HG03060 (cell line): ENCODE results near the gene FNBP1L.

ENCODE experiments used
- ATAC-seq: cut with Tn5 transposase; IDR thresholded peaks from one replicate; pipeline ENCODE4 v1.9.1; 2021; ENCODE audit warnings: low read depth, moderate number of reproducible peaks; ENCODE audit not compliant: unreplicated experiment

FNBP1L gene

DNA sequence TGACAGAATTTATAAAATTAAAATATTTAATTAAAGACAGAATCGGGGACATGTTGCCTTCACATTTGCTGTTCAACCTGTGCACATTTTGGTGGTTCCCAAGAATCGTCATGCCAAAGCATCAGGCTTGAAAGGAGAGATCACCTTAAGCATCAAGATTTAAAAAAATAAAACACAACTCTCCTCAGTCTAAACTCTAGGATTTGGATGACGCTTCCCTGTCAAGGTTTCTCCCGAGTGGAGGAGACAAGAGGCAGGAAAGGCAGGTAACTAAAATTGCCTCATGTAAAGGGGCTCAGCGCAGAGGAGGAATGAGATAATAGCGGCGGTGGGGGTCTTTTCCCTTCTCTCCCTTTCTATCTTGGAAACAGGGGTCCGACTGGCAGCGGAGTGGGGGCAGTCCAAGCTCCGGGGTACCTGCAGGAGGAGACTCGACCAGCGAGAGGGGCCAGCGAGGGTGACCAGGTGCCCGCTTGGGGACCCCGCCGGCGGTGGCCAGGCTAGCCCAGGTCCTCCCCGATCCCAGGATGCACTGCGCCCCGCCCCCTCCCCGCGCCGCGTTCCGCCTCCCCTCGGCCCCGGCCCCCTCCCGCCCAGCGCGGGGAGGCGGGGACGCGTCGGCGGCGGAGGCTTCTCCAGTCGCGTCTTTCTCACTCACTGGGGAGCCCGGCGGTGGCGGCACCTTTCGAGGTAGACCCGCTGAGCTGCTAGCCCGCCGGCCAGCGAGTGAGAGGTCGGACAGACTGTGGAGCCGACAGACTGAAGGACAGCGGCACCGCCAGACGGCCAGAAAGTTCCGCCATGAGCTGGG, at the start of gene FNBP1L:
FNBP1L (plus strand) TSS at position 638 of the 811 bp plus-strand sequence; CDS start at position 802, 164 bp downstream.
- ATAC-seq, result no peak

DNA sequence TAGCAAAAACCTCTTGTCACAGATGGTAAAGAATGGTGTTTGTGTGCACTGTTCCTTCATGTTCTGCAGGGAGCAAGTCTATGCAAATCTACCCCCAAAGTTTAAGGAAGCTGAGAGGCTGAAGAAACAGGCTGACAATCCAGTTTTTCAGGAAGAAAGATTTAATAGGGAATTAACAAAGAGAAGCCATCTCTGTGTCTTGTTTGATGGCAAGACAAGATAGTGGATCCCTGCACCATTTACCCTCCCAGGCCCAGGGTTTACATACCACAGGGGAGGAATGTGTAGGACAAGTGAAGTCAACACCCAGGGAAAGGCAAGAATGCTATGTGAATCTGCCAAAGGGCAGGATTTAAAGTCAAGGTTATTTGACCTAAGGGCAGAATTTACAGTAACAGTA, 48.1 kb upstream of the FNBP1L start:
- ATAC-seq, result no peak

DNA sequence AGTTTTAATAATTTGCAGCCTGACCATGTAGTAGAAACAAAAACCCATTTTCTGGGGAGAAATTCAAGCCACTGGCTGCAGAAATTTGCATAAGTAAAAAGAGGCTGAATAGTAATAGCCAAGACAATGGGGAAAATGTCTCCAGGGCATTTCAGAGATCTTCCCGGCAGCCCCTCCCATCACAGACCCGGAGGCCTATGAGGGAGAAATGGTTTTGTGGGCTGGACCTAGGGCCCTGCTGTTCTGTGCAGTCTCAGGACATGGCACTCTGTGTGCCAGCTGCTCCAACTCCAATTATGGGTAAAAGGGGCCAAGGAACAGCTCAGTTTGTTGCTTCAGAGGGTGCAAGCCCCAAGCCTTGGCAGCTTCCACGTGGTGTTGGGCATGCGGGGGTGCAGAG, 39.7 kb upstream of the FNBP1L start:
- ATAC-seq, result no peak

DNA sequence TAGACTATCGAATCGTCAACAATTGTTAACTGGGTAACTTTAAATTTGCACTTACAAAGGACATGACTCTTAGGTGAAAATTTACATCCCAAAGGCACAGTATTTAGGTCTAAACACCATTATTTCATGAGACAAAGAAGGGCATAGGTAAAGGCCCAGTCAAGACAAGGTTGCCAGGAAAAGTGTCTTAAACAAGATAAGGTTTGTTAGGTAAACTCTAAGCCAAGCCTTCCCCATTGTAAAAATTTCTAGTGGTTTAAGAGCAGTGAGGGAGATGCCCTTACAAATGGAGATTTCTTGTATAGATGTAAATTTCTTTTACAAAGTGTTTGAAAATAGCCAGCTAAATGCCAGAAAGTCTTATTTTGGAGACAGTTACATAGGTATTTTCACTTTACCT, 36.9 kb upstream of the FNBP1L start:
- ATAC-seq, result no peak

DNA sequence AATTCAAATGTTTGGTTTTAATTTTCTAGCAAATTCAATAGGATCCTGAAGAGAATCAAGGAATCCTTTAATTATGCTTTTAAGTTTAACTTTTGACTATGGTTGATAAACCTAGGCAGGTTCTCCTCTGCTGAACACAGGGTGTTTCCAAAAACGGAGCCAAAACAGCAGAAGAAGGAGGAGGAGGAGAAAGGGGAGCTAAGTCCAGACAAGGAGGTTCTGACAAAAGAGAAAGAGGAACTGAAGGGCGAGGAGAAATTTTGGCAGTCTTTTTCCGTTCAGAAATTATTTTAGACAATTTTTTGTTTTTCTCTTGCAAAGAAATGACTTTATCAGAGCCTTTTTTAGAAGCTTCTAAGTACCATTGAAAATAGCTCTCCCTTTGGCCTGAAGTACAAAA, 33.2 kb upstream of the FNBP1L start:
- no peak for ATAC-seq

DNA sequence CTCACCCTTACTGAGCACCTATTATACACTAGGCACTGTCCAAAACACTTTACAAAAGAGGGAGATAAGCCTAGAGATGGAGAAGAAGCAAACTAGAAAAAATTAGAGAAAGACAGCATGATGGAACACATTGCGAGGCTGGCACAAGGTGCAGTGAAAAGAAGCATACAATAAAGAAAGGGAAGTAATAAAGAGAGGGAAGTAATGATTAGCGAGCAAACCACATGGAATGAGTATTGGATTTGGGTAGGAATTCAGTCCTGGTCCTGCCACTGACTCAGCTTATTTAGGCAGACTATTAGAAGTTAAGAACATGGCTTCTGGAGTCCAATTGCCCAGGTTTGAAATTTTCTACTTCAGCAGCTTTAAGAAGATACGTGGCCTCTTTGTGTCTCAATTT, 32.6 kb upstream of the FNBP1L start:
- ATAC-seq, result no peak

DNA sequence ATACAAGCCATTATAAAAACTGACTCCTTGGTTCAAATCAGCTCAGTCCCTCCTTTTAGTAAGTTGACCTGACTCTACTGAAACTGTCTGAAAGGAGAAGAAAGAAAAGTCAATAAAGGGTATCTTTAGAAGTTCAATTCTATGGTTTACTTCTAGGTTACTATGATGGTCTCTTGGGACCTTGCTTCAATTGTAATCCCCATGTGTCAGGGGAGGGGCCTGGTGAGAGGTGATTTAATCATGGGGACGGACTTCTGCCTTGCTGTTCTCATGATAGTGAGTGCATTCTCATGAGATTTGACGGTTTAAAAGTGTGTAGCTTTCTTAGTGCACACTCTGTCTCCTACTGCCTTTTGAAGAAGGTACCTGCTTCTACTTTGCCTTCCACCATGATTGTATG, 31.7 kb upstream of the FNBP1L start:
- ATAC-seq, result no peak

DNA sequence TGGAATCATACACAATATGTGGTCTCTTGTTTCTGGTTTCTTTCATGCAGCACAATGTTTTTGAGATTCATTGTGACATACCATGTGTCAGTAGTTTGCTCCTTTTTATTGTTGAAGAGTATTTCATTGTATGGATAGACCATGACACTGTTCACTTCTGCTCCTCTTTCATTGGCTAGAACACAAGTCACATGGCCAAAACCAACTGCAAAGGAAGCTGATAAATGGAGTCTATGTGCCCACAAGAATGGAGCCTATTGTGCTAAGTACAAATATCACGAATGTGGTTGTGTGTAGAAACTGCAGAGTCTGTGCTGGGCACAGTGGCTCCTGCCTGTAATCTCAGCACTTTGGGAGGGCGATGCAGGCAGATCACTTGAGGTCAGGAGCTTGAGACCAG, 28.6 kb upstream of the FNBP1L start:
- no peak for ATAC-seq

DNA sequence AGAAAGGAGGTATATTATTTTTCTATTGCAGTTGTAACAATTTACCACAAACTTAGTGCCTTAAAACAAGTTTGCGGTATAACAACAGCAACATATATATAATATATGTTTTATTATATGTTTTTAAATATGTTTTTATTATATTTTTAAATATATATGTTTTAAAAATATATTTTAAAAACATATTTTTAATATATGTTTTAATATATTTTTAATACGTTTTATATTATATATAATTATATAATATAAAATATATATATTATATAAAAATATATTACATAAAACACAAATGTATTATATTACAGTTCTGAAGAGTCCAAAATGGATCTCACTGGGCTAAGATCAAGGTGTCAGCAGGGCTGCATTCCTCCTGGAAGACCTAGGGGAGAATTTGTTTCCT, 27.5 kb upstream of the FNBP1L start:
- no peak for ATAC-seq

DNA sequence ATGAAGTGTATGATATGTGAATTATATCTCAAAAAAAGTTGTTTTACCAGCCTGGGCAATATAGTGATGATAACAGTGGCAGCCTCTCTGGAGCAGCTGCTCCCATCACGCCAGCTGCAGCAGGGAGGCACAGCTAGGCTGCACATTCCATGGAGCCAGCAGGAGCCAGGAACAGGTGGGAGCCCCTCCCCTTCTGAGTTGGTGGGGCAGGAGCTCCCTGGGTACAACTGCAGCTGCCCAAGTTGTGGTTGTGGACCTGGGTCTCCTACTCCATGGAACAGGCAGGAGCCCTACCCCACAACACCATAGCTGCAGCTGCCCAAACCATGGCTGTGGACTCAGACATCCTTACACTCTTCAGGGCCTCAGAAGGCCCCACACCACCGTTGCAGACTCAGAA, 21.7 kb upstream of the FNBP1L start:
- ATAC-seq, result no peak

DNA sequence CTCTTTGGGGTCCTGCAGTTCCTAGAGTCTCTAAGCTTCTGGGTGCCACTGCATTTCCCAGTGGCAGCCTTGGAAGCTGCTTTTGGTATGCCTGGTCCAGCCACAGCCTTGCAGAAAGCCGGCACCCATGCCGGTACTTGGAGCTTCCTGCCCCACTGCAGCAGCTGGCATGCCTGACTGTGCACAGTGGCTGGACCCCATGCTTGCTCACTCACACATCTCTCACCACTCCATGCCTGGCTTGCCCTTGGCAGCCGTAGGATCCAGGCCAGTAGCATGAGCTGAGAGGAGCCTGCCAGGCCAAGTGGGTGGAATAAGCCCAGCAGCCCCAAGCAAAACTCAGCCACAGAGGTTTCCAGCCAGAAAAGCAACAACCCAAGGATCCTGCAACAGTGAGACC, 20.3 kb upstream of the FNBP1L start:
- ATAC-seq, result no peak

DNA sequence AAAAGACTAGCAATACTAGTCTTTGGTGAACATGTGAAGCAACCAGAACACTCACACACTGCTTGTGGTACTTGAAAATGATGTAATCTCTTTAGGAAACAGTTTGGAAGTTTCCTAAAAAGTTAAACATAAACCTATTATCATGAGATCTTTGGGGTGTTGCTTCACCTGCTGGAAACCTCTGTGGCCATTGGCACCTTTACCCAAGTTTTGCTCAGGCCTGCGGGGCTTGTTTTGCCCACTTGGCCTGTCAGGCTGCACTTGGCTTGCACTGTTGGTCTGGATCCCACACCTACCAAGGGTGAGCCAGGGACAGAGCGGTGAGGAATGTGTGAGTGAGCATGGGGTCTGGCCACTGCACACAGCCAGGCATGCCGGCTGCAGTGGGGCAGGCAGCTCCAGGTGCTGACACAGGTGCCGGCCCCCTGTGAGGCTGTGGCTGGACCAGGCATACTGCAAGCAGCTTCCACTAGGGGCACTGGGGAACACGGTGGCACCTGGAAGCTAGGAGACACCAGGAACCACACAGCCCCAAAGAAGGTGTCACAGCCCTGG, 14.4 kb upstream of the FNBP1L start:
- ATAC-seq, result no peak

DNA sequence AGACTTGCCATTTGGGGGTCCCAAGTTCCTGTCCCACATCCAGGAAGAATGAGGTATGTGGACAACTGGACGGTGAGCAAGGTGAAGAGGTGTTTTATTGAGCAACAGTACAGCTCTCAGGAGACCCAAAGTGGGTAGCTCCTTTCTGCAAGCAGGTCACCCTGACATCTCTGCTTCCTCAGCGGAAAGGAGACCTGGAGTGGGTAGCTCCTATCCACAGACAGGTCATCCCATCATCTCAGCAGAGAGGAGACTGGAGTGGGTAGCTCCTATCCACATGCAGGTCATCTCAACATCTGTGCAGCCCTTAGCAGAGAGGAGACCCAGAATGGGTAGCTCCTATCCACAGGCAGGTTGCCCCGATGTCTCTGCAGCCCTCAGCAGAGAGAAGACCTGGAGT, 13.8 kb upstream of the FNBP1L start:
- ATAC-seq, result no peak

DNA sequence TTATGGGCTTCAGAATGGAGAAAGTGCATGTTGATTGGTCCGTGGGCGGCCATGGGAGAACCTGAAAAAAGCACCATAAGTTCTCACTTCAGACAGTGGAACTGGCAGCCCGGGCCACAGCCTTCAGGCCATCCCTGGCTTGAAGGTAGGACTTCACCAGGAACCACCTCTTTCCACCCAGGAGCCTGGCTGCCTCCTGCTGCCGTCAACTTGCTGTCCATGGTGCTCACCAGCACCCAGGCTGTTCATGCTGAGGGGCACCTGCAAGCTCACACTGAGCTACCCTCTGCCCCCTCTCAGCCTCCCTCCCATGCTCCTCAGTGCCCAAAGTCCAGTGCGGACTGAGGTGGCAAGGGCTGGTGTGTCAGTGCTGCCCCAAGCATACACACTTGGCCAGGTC, 12.9 kb upstream of the FNBP1L start:
- no peak for ATAC-seq

DNA sequence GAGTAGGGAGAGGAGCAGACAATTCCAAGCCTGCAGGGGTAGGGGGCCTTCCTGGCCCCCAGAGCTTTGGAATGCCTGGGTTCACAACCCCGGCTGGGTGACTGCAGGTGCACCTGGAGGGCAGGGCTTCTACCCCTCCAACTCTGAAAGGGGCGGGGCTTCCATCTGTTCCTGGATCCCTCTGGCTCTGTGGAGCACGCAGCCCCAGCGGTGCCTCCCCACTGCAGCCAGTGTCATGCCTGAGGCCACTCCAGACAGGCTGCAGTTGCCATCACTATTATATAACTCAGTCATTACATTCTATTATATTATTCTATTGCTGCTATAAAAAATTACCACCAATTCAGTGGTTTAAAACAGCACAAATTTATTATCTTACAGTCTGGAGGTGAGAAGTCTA, 12.5 kb upstream of the FNBP1L start:
- ATAC-seq, result no peak

DNA sequence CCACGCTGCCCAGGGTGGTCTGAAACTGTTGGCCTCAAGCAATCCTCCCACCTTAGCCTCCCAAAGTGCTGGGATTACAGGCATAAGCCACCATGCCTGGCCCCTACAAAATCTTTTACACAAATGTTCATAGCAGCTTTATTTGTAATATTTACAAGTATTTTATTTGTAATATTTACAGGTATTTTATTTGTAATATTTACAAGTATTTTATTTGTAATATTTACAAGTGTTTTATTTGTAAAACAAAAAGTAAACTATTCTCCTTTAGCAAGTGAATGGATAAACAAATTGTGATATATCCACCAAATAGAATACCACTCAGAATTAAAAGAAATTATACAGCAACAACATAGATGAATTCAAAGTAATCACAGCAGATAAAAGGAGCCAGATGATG, 11.4 kb upstream of the FNBP1L start:
- no peak for ATAC-seq

DNA sequence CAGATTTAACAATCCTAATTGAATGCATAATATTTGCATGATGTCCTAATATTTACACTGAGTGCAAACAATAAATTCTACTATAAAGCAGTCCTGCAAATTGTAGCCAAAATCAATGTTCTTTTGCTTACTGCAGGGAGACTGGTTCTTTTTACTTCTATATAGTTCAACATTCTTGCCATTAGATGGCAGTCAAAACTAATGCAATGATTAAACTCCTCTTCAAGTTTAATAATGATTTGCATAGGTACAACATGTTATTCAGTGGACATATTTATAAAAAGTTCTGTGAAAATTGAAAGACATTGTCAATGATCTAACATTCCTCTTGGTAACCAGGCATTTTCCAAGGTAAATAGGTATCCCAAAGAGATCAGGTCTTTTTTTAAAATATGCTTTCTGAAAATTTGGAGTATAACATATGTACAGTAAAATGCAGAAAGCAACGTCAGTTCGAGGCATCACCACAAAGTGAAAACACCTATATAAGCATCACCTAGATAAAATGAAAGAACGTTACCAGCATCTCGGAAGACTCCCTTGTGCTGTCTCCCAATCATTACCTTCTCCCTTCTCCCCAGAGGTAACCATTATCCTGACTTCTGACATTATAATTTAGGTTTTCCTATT, 9.8 kb upstream of the FNBP1L start:
- ATAC-seq, result no peak

DNA sequence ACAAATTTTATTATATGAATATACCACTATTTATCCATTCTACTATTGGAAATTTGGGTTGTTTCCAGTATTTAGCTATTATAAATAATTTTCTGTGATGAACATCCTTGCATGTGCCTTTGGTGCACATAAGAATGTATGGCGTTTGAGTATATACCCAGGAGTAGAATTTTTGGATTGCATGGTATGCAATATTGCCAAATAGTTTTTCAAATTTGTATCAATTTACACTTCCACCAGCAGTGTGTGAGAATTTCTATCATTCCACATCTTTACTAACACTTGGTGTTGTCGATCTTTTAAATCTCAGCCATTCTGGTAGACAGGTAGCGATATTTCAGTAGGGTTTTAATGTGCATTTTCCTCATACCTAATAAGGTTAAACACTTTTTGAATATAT, 9.2 kb upstream of the FNBP1L start:
- ATAC-seq, result no peak

DNA sequence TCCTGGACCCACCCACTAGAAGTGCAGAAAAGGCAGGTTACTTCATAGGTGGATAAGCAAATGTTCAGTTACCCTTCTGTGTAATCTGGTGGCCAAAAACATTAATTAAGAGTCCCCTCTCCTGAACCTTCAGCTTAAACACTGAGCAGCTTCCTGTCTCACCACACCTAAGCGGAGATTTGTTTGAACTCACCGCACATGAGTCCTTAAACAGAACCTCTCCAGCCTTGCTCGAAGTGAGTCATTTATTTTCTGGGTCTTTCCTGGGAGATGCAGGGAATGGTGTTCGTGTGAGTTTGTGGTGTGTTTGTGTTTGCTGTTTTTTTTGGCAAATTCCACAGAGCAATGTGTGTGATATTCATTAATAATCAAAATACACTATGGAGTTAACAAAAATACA, 7.6 kb upstream of the FNBP1L start:
- ATAC-seq, result no peak

DNA sequence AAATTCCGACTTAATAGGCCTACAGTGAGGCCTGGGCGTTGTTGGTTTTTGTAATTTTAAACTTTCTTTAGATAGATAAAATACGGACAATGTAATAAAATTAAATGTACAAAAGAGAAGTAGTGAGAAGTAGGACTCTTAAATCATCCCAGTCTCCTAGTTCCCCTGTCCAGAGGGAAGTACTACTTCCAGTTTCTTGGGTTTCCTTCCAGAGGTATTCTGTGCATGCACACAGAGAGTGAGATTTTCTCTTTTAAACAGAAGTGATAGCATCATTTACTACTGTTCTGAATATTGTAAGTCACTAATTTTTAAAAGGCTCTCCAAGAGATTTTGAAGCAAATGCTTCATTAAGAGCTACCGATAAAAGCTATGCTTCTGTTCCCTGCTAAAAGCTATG, 7.2 kb upstream of the FNBP1L start:
- ATAC-seq, result no peak

DNA sequence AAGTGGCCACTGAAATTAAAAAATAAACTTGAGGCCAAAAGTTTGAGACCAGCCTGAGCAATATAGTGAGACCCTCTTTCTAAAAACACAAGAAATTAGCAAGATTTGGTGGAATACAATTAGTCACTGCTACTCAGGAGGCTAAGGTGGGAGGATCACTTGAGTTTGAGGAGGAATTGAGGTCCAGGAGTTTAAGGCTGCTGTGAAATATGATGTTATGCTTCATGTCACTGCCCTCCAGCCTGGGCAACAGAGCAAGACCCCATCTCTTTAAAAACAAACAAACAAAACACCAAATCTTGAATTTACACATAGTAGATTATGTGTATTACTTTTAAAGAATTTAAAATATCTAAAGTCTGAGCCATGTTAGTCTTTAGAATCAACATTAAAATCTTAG, 6.3 kb upstream of the FNBP1L start:
- ATAC-seq, result no peak

DNA sequence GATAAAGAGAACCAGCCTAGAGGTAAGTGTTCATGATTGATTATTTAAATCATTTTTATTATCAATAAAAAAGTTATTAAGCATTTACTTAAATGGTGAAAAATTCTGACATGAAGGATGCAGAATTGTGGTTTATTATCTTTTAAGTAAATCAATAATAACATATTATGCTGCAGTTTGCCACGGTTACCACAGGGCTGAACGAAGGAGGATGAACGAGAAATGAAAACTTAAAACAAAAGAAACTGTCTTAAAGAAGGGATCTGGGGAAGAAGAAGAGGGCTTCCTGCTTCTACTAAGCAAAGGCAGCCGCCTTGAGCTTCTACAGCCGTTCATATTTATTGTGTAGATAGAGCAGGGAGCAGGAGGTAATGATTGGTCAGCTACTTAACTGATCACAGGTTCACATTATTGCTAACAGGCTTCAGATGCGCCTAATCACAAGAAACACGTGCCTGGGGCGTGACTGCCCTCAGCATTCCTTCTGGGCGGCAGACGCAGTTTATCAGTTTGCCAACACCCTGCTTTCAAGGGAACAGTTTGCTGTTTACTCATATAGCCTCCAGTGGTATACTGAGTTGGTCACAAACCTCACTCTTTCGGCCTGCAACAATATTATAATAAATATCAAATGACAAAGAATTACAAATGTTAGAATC, 5.8 kb upstream of the FNBP1L start:
- no peak for ATAC-seq
